HepG2 (cell line): ENCODE results near the gene PRM2. TPM values are rescaled to one million over a fixed set of nuclear protein-coding genes. Genes with fewer than 3 reads are reported as not detected.

Experiments used
- ARHGAP35 ChIP-seq: sonication (generic); formaldehyde crosslinking; IDR thresholded peaks from 2 replicates; pipeline ENCODE4 v1.9.0; 2022; ENCODE audit warnings: mild to moderate bottlenecking, inconsistent platforms, moderate library complexity, missing genetic modification reagents, borderline replicate concordance
- CHD4 ChIP-seq: fragments of 200-600 bp; sonication (generic); IDR thresholded peaks from 2 replicates; pipeline ENCODE4 v1.7.0; 2017; ENCODE audit warnings: mild to moderate bottlenecking, low read length, borderline replicate concordance
- CREM ChIP-seq, 2 experiments: sonication (generic) in 1 of 2; formaldehyde crosslinking in 1 of 2; IDR thresholded peaks; 2 replicates each; pipeline versions ENCODE4 v1.4.0 to v1.6.1; 2016 to 2020; ENCODE audit warnings: antibody characterized with exemption in 1 of 2, mild to moderate bottlenecking in 1 of 2, missing genetic modification reagents in 1 of 2
- KDM1A ChIP-seq: IDR thresholded peaks from 2 replicates; pipeline ENCODE4 v1.6.1; 2016; ENCODE audit warnings: missing compliant biosample characterization
- RCOR2 ChIP-seq: IDR thresholded peaks from 2 replicates; pipeline ENCODE4 v1.6.1; 2016; ENCODE audit warnings: missing biosample characterization, missing genetic modification reagents
- ZFYVE20 ChIP-seq: sonication (generic); formaldehyde crosslinking; IDR thresholded peaks from 2 replicates; pipeline ENCODE4 v1.8.0; 2023; ENCODE audit warnings: low read depth, mild to moderate bottlenecking, moderate library complexity, missing genetic modification reagents, borderline replicate concordance
- ZMYM3 ChIP-seq: sonication (generic); formaldehyde crosslinking; IDR thresholded peaks from 2 replicates; pipeline ENCODE4 v1.5.1; 2020; ENCODE audit warnings: mild to moderate bottlenecking, missing genetic modification reagents
- polyA plus RNA-seq, 8 experiments: library from polyadenylated mRNA; depleted of rRNA in 3 of 8; stranded (reverse) in 7 of 8; unstranded in 1 of 8; fragments of >200 nt; fragmentation: Illumina TruSeq in 4 of 8; extraction: Trizol in 4 of 8; gene quantifications; 2 replicates each; pipeline versions ENCODE4 v1.2.1 to v1.2.3, GENCODE V29; 2011 to 2016; ENCODE audit warnings: low read depth in 4 of 8, missing spikeins in 1 of 8, mixed read lengths in 1 of 8; ENCODE audit not compliant: insufficient read depth in 1 of 8
- total RNA-seq, 5 experiments: library from RNA; depleted of rRNA; stranded (reverse); fragments of >200 nt; fragmentation: Illumina TruSeq; extraction: Trizol; gene quantifications; 2 replicates each; pipeline ENCODE4 v1.2.3, GENCODE V29; 2016; ENCODE audit warnings: low read depth in 1 of 5
- TF ChIP-seq, protein P1 (sequence below): sonication (generic); formaldehyde crosslinking; IDR thresholded peaks from 2 replicates; pipeline ENCODE4 v1.5.0; 2020; ENCODE audit warnings: mild to moderate bottlenecking, missing genetic modification reagents, borderline replicate concordance
- TF ChIP-seq, protein P2 (sequence below): sonication (generic); formaldehyde crosslinking; IDR thresholded peaks from 2 replicates; pipeline ENCODE4 v1.4.0; 2020; ENCODE audit warnings: missing genetic modification reagents
- TF ChIP-seq, protein P3 (sequence below): sonication (generic); formaldehyde crosslinking; IDR thresholded peaks from 2 replicates; pipeline ENCODE4 v1.9.0; 2022; ENCODE audit warnings: missing genetic modification reagents, mild to moderate bottlenecking, borderline replicate concordance
- TF ChIP-seq, protein P4 (sequence below): IDR thresholded peaks from 2 replicates; pipeline ENCODE4 v1.6.1; 2012; ENCODE audit warnings: inconsistent platforms
- TF ChIP-seq, protein P5 (sequence below): sonication (generic); formaldehyde crosslinking; IDR thresholded peaks from 2 replicates; pipeline ENCODE4 v1.5.0; 2020; ENCODE audit warnings: mild to moderate bottlenecking, missing genetic modification reagents

The PRM2 gene
- total and polyA plus RNA-seq, 2 of the 13 experiments (the other 11 are each of a cell fraction or from before 2014, with no cell fraction given) = 0.54 TPM; not detected in 1

DNA sequence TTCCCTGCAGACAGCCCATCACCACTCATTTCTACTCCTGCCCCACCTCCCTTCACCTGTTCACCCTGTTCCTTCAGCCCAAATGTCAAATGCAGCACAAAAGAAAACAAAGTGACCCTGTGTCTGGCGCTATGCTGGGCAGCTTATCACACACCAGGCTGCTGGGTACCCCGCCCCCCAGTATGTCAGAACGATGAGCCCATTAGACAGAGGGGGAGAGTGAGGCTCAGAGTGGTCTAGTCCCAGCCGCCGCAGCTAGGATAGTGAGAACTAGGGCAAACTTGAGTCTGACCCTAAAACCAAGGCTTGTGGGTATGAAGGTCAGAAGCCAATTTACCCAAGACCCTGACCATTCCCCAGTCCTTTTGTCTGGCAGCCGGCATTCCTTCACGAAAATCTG is 11.2 kb downstream of the PRM2 start (continued):
- TF ChIP-seq ARHGAP35 (CRISPR knock-in tag) (0 out of 2 replicates have a peak, but pooled peaks have one; percentile 30), ZMYM3 (CRISPR knock-in tag) (peak; percentile 97), ZFYVE20 (0 out of 2 replicates have a peak, but pooled peaks have one; percentile 34), RCOR2 (CRISPR knock-in tag) (peak; percentile 57; the same call in 1 of the 2 replicates), CREM (IDR thresholded peaks at IDR 0.05) (no peak), CREM (CRISPR knock-in tag; IDR thresholded peaks at IDR 0.05) (no peak), CHD4 (peak; percentile 32; the same call in 1 of the 2 replicates), KDM1A (CRISPR knock-in tag) (peak; percentile 83)
- TF ChIP-seq, protein P1, sequence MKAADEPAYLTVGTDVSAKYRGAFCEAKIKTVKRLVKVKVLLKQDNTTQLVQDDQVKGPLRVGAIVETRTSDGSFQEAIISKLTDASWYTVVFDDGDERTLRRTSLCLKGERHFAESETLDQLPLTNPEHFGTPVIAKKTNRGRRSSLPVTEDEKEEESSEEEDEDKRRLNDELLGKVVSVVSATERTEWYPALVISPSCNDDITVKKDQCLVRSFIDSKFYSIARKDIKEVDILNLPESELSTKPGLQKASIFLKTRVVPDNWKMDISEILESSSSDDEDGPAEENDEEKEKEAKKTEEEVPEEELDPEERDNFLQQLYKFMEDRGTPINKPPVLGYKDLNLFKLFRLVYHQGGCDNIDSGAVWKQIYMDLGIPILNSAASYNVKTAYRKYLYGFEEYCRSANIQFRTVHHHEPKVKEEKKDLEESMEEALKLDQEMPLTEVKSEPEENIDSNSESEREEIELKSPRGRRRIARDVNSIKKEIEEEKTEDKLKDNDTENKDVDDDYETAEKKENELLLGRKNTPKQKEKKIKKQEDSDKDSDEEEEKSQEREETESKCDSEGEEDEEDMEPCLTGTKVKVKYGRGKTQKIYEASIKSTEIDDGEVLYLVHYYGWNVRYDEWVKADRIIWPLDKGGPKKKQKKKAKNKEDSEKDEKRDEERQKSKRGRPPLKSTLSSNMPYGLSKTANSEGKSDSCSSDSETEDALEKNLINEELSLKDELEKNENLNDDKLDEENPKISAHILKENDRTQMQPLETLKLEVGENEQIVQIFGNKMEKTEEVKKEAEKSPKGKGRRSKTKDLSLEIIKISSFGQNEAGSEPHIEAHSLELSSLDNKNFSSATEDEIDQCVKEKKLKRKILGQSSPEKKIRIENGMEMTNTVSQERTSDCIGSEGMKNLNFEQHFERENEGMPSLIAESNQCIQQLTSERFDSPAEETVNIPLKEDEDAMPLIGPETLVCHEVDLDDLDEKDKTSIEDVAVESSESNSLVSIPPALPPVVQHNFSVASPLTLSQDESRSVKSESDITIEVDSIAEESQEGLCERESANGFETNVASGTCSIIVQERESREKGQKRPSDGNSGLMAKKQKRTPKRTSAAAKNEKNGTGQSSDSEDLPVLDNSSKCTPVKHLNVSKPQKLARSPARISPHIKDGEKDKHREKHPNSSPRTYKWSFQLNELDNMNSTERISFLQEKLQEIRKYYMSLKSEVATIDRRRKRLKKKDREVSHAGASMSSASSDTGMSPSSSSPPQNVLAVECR (CRISPR knock-in tag) = 0 out of 2 replicates have a peak, but pooled peaks have one; percentile 28
- TF ChIP-seq, protein P2, sequence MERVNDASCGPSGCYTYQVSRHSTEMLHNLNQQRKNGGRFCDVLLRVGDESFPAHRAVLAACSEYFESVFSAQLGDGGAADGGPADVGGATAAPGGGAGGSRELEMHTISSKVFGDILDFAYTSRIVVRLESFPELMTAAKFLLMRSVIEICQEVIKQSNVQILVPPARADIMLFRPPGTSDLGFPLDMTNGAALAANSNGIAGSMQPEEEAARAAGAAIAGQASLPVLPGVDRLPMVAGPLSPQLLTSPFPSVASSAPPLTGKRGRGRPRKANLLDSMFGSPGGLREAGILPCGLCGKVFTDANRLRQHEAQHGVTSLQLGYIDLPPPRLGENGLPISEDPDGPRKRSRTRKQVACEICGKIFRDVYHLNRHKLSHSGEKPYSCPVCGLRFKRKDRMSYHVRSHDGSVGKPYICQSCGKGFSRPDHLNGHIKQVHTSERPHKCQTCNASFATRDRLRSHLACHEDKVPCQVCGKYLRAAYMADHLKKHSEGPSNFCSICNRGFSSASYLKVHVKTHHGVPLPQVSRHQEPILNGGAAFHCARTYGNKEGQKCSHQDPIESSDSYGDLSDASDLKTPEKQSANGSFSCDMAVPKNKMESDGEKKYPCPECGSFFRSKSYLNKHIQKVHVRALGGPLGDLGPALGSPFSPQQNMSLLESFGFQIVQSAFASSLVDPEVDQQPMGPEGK (CRISPR knock-in tag) = 0 out of 2 replicates have a peak, but pooled peaks have one; percentile 37
- TF ChIP-seq, protein P3, sequence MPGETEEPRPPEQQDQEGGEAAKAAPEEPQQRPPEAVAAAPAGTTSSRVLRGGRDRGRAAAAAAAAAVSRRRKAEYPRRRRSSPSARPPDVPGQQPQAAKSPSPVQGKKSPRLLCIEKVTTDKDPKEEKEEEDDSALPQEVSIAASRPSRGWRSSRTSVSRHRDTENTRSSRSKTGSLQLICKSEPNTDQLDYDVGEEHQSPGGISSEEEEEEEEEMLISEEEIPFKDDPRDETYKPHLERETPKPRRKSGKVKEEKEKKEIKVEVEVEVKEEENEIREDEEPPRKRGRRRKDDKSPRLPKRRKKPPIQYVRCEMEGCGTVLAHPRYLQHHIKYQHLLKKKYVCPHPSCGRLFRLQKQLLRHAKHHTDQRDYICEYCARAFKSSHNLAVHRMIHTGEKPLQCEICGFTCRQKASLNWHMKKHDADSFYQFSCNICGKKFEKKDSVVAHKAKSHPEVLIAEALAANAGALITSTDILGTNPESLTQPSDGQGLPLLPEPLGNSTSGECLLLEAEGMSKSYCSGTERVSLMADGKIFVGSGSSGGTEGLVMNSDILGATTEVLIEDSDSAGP (CRISPR knock-in tag) = no peak
- TF ChIP-seq, protein P4, sequence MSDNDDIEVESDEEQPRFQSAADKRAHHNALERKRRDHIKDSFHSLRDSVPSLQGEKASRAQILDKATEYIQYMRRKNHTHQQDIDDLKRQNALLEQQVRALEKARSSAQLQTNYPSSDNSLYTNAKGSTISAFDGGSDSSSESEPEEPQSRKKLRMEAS = 0 out of 2 replicates have a peak, but pooled peaks have one; percentile 33
- TF ChIP-seq, protein P5, sequence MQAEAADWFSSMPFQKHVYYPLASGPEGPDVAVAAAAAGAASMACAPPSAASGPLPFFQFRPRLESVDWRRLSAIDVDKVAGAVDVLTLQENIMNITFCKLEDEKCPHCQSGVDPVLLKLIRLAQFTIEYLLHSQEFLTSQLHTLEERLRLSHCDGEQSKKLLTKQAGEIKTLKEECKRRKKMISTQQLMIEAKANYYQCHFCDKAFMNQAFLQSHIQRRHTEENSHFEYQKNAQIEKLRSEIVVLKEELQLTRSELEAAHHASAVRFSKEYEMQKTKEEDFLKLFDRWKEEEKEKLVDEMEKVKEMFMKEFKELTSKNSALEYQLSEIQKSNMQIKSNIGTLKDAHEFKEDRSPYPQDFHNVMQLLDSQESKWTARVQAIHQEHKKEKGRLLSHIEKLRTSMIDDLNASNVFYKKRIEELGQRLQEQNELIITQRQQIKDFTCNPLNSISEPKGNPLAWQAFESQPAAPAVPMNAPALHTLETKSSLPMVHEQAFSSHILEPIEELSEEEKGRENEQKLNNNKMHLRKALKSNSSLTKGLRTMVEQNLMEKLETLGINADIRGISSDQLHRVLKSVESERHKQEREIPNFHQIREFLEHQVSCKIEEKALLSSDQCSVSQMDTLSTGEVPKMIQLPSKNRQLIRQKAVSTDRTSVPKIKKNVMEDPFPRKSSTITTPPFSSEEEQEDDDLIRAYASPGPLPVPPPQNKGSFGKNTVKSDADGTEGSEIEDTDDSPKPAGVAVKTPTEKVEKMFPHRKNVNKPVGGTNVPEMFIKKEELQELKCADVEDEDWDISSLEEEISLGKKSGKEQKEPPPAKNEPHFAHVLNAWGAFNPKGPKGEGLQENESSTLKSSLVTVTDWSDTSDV (CRISPR knock-in tag) = 0 out of 2 replicates have a peak, but pooled peaks have one; percentile 25
